OCI-LY7 (cell line): Measurements from ENCODE around the gene TOX3. TPM values are rescaled to one million over a fixed set of nuclear protein-coding genes. Genes with fewer than 3 reads are reported as not detected.

ENCODE experiments used
- BruUV-seq: library from RNA; stranded (reverse); fragments of 400-500 nt; replicated peaks from 2 replicates; lab custom pipeline; 2021; lab: Mats Ljungman, UMichigan
- CTCF ChIA-PET: fragments of 300-600 bp; sonication (Branson Sonifier 250); formaldehyde crosslinking; loops from one replicate; lab custom pipeline; 2022; ENCODE audit warnings: antibody characterized with exemption; ENCODE audit not compliant: unreplicated experiment; lab: Charles Lee
- POLR2A ChIA-PET: fragments of 300-600 bp; sonication (Branson Sonifier 250); formaldehyde crosslinking; loops from one replicate; lab custom pipeline; 2022; ENCODE audit warnings: antibody characterized with exemption; lab: Charles Lee
- DNase-seq: peaks from one replicate; pipeline ENCODE4 v3.0.0-alpha.2; 2015; ENCODE audit warnings: low spot score
- H2AFZ ChIP-seq: fragments of 200-600 bp; sonication (generic), shearing (Covaris generic); 2 replicates; pipeline ENCODE4 v1.6.1; 2014; ENCODE audit warnings: mild to moderate bottlenecking, antibody characterized with exemption, low read length, moderate library complexity
- H3K27ac ChIP-seq: fragments of 200-600 bp; sonication (generic); 2 replicates; pipeline ENCODE4 v1.5.1; 2014; ENCODE audit warnings: mixed run types, low read depth, mild to moderate bottlenecking, moderate library complexity, low read length, inconsistent platforms; ENCODE audit not compliant: poor library complexity, severe bottlenecking
- H3K36me3 ChIP-seq: fragments of 200-600 bp; sonication (generic); 2 replicates; pipeline ENCODE4 v1.6.1; 2014; ENCODE audit warnings: mild to moderate bottlenecking, antibody characterized with exemption, low read length, moderate library complexity, mixed read lengths; ENCODE audit not compliant: insufficient read depth
- H3K4me1 ChIP-seq: fragments of 200-600 bp; sonication (generic); 2 replicates; pipeline ENCODE4 v1.5.1; 2014; ENCODE audit warnings: mild to moderate bottlenecking, low read length; ENCODE audit not compliant: insufficient read depth, poor library complexity, severe bottlenecking
- H3K4me2 ChIP-seq: fragments of 200-600 bp; sonication (generic); 2 replicates; pipeline ENCODE4 v1.6.1; 2014; ENCODE audit warnings: mild to moderate bottlenecking, low read length
- H3K4me3 ChIP-seq: fragments of 200-600 bp; sonication (generic); 2 replicates; pipeline ENCODE4 v1.5.1; 2014; ENCODE audit warnings: mild to moderate bottlenecking, low read depth, low read length; ENCODE audit not compliant: poor library complexity, severe bottlenecking
- H3K79me2 ChIP-seq: fragments of 200-600 bp; sonication (generic); 2 replicates; pipeline ENCODE4 v1.6.1; 2016; ENCODE audit warnings: low read depth, mild to moderate bottlenecking, low read length, moderate library complexity, mixed read lengths; ENCODE audit not compliant: insufficient read depth
- H3K9me2 ChIP-seq: fragments of 200-600 bp; sonication (generic); 2 replicates; pipeline ENCODE4 v1.6.1; 2016; ENCODE audit warnings: mild to moderate bottlenecking, low read length, mixed read lengths; ENCODE audit not compliant: insufficient read depth
- H3K9me3 ChIP-seq: fragments of 200-600 bp; sonication (generic); 2 replicates; pipeline ENCODE4 v1.6.1; 2014; ENCODE audit warnings: mild to moderate bottlenecking, mixed run types, low read length, mixed read lengths
- H4K20me1 ChIP-seq: fragments of 200-600 bp; sonication (generic); 2 replicates; pipeline ENCODE4 v1.6.1; 2014; ENCODE audit warnings: mild to moderate bottlenecking, antibody characterized with exemption, low read length, moderate library complexity, mixed read lengths; ENCODE audit not compliant: insufficient read depth
- EZH2phosphoT487 ChIP-seq: fragments of 200-600 bp; sonication (generic); IDR thresholded peaks from 2 replicates; pipeline ENCODE4 v1.6.1; 2018; ENCODE audit warnings: low read depth, borderline replicate concordance, mild to moderate bottlenecking, mixed run types, antibody characterized with exemption, low read length, moderate library complexity, mixed read lengths
- intact Hi-C: fragments of 100-400 bp; cut with micrococcal nuclease; formaldehyde crosslinking; loops from one replicate; pipeline ENCODE4 v1.10.0; 2022; ENCODE audit not compliant: unreplicated experiment
- total RNA-seq, 2 experiments: library from RNA; depleted of rRNA in 1 of 2; stranded (reverse); fragments of >200 nt in 1 of 2; shearing (Covaris generic) in 1 of 2; gene quantifications; 2 replicates each; pipeline ENCODE4 v1.2.3, GENCODE V29; 2014 to 2022
- TF ChIP-seq, protein P1 (sequence below): fragments of 200-600 bp; sonication (generic); conservative IDR thresholded peaks from 2 replicates; pipeline ENCODE4 v1.5.1; 2014; ENCODE audit warnings: mild to moderate bottlenecking, antibody characterized with exemption, low read length, moderate library complexity, mixed read lengths

Gene TOX3
- total RNA-seq, 2 experiments from 2014 or later, result not detected

DNA sequence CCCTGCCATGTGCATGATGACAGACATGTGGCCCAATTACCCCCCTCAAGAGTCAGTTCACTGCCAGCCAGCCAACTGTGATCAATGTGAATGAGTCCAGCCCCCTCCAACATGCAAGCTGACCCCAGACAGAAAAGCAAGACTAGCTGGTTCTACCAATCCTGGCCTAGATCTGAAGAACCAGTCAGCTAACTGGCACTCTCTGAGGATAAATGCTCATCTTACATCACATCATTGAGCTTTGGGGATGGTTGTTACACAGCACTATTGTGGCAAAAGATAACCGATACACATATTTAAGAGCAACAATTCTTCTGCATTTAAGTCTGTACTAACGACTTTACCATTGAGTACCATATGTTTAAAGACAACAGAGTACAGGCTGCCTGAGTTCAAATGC lies 106.7 kb downstream of the TOX3 start:
- intact Hi-C loops, result no loop called here
- Histone ChIP-seq H3K9me2 (no peaks in the 10 kb centered on the region), H3K36me3 (no peaks in the 10 kb centered on the region), H3K4me1 (peaks cover 19% of the 10 kb centered on the region), H3K4me2 (no peak overlapping the region), H3K27ac (no peak overlapping the region), H4K20me1 (no peaks in the 10 kb centered on the region), H3K9me3 (no peaks in the 10 kb centered on the region), H2AFZ (no peak overlapping the region), H3K79me2 (no peaks in the 10 kb centered on the region), H3K4me3 (no peak overlapping the region)
- no peak for TF ChIP-seq EZH2phosphoT487
- TF ChIP-seq, protein P1, sequence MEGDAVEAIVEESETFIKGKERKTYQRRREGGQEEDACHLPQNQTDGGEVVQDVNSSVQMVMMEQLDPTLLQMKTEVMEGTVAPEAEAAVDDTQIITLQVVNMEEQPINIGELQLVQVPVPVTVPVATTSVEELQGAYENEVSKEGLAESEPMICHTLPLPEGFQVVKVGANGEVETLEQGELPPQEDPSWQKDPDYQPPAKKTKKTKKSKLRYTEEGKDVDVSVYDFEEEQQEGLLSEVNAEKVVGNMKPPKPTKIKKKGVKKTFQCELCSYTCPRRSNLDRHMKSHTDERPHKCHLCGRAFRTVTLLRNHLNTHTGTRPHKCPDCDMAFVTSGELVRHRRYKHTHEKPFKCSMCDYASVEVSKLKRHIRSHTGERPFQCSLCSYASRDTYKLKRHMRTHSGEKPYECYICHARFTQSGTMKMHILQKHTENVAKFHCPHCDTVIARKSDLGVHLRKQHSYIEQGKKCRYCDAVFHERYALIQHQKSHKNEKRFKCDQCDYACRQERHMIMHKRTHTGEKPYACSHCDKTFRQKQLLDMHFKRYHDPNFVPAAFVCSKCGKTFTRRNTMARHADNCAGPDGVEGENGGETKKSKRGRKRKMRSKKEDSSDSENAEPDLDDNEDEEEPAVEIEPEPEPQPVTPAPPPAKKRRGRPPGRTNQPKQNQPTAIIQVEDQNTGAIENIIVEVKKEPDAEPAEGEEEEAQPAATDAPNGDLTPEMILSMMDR, result no peak
- POLR2A ChIA-PET, result no interaction called here
- CTCF ChIA-PET, result no interaction called here
- DNase-seq, result no peak
- BruUV-seq, result no TSS peak

DNA sequence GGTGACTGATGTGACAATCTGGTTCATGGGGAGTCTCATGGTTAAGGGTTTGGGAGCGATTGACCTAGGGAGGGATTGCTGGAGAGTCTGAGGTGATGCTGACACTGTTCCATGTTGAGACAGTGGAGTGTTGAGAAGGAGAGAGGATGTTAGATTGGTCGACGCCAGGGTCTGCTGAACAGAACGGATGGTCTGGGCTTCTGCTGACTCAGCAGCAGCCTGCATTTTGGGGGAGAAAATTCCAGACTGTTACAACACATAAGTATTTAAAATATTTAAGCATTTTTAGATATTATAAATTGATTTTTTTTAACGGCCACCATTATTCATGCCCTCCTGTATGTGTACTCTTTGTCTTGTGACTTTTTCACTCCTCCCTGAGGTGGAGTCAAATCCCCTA lies 107.2 kb downstream of the TOX3 start:
- Histone ChIP-seq H4K20me1 (no peaks in the 10 kb centered on the region), H3K9me2 (no peaks in the 10 kb centered on the region), H3K27ac (no peak overlapping the region), H3K4me2 (no peak overlapping the region), H3K9me3 (no peaks in the 10 kb centered on the region), H3K79me2 (no peaks in the 10 kb centered on the region), H3K4me3 (no peak overlapping the region), H3K36me3 (no peaks in the 10 kb centered on the region), H3K4me1 (peaks cover 24% of the 10 kb centered on the region), H2AFZ (no peak overlapping the region)
- CTCF ChIA-PET, result no interaction called here
- no peak for TF ChIP-seq EZH2phosphoT487
- TF ChIP-seq, protein P1, result no peak
- DNase-seq, result no peak
- intact Hi-C loops, result no loop called here
- no TSS peak for BruUV-seq
- POLR2A ChIA-PET, result no interaction called here

DNA sequence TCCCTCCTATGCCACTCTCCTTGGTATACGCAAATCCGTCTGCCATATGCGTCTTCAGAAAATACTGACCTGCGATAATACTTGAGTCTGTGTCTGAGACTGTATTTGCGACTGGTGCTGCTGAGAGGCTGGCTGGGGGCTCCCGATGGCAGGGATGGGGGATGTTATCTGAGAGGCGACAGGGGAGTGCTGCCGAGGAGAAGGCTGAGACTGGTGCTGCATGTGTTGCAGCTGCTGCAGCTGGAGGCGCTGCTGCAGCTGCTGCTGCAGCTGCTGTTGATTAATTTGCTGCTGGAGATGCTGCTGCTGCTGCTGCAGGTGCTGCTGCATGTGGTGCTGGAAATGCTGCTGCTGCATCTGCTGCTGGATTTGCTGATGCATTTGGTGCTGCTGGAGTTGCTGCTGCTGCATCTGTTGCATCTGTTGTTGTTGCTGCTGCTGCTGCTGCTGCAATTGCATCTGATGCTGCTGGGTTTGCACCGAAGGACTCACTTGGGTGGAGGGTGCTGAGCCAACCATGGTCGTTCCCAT lies 107.7 kb downstream of the TOX3 start:
- no peaks in the 10 kb centered on the region for H3K36me3 ChIP-seq
- peak; percentile 5 for DNase-seq
- H3K79me2 ChIP-seq, result no peaks in the 10 kb centered on the region
- H3K4me1 ChIP-seq, result peaks cover 25% of the 10 kb centered on the region
- H3K4me2 ChIP-seq, result no peak overlapping the region
- BruUV-seq, result no TSS peak
- TF ChIP-seq EZH2phosphoT487, result no peak
- TF ChIP-seq, protein P1, result no peak
- no peak overlapping the region for H2AFZ ChIP-seq
- H3K9me2 ChIP-seq, result no peaks in the 10 kb centered on the region
- no peaks in the 10 kb centered on the region for H4K20me1 ChIP-seq
- no peak overlapping the region for H3K4me3 ChIP-seq
- intact Hi-C loops, result no loop called here
- POLR2A ChIA-PET, result no interaction called here
- no peak overlapping the region for H3K27ac ChIP-seq
- CTCF ChIA-PET, result no interaction called here
- no peaks in the 10 kb centered on the region for H3K9me3 ChIP-seq
